K562 (cell line): Measurements from ENCODE around the gene SYNRG. TPM values are rescaled to one million over a fixed set of nuclear protein-coding genes. Genes with fewer than 3 reads are reported as not detected.

Experiments used
- ATAC-seq: fragments of 200-7000 bp; cut with Tn5 transposase; 3 replicates; pipeline ENCODE4 v1.9.1; 2020; ENCODE audit warnings: moderate library complexity
- BruUV-seq: library from RNA; stranded (reverse); fragments of 400-500 nt; replicated peaks from 2 replicates; lab custom pipeline; 2021; lab: Mats Ljungman, UMichigan
- CTCF ChIA-PET: fragments of 300-600 bp; formaldehyde crosslinking; extraction: SDS; loops from one replicate; lab custom pipeline; 2021; ENCODE audit warnings: low intra/inter-chr PET ratio; lab: Yijun Ruan, JAX
- POLR2A ChIA-PET: fragments of 300-600, 350-650 bp; sonication (Branson Sonifier 250); formaldehyde crosslinking; extraction: SDS; loops from one replicate; lab custom pipeline; 2021; ENCODE audit warnings: antibody characterized with exemption, inconsistent platforms; lab: Yijun Ruan, JAX
- DNase-seq, 4 experiments: peaks; one replicate each; pipeline versions ENCODE4 v3.0.0 to v3.0.0-alpha.2; 2011 to 2018; ENCODE audit warnings: low spot score in 3 of 4, mixed read lengths in 3 of 4; ENCODE audit errors: extremely low read depth in 1 of 4
- FAIRE-seq: peaks from 2 replicates; lab custom pipeline; 2011; peaks lifted over from hg19 to GRCh38; lab: Jason Lieb, UNC
- H2AFZ ChIP-seq: 2 replicates; pipeline ENCODE4 v1.6.0; 2011; ENCODE audit warnings: low read depth, low read length, control low read depth, inconsistent platforms
- H3K27ac ChIP-seq: fragments of 200-600 bp; 3 replicates; pipeline ENCODE4 v1.8.0; 2011; ENCODE audit warnings: low read depth, mild to moderate bottlenecking, control low read depth, inconsistent platforms, low read length, moderate library complexity, mixed read lengths; ENCODE audit errors: extremely low read depth
- H3K27me3 ChIP-seq, 2 experiments: fragments of 300-600 bp in 1 of 2; 2 replicates in 1 of 2; 3 replicates in 1 of 2; pipeline versions ENCODE4 v1.6.0 to v1.8.0; 2011; ENCODE audit warnings: inconsistent platforms in 2 of 2, low read length in 2 of 2, mild to moderate bottlenecking in 1 of 2, mixed read lengths in 1 of 2, moderate library complexity in 1 of 2; ENCODE audit not compliant: control insufficient read depth in 2 of 2, insufficient read depth in 2 of 2
- H3K36me3 ChIP-seq: fragments of 300-600 bp; 3 replicates; pipeline ENCODE4 v1.8.0; 2011; ENCODE audit warnings: mild to moderate bottlenecking, low read length, inconsistent platforms; ENCODE audit not compliant: control insufficient read depth, insufficient read depth
- H3K4me1 ChIP-seq, 2 experiments: fragments of 200-600 bp in 1 of 2; replicated peaks in 1 of 2; 2 replicates in 1 of 2; 3 replicates in 1 of 2; pipeline versions ENCODE4 v1.5.1 to v1.8.0; 2011; ENCODE audit warnings: inconsistent platforms in 2 of 2, low read length in 2 of 2, mild to moderate bottlenecking in 1 of 2, mixed read lengths in 1 of 2, moderate library complexity in 1 of 2; ENCODE audit not compliant: control insufficient read depth in 2 of 2, insufficient read depth in 2 of 2
- H3K4me2 ChIP-seq: 2 replicates; pipeline ENCODE4 v1.6.1; 2011; ENCODE audit warnings: low read length, control low read depth, inconsistent platforms, mixed read lengths; ENCODE audit not compliant: insufficient read depth
- H3K4me3 ChIP-seq: fragments of 200-600 bp; sonication (generic), shearing (Covaris generic); 2 replicates; pipeline ENCODE4 v1.5.1; 2016; ENCODE audit warnings: control low read depth, inconsistent platforms
- H3K79me2 ChIP-seq: fragments of 200-600 bp; 3 replicates; pipeline ENCODE4 v1.8.0; 2011; ENCODE audit warnings: low read length, inconsistent platforms; ENCODE audit not compliant: control insufficient read depth, insufficient read depth
- H3K9ac ChIP-seq, 2 experiments: 2 replicates each; pipeline versions ENCODE4 v1.6.0 to v1.6.1; 2011; ENCODE audit warnings: low read depth in 2 of 2, low read length in 2 of 2, control low read depth in 1 of 2, inconsistent platforms in 1 of 2, mild to moderate bottlenecking in 1 of 2, mixed read lengths in 1 of 2; ENCODE audit not compliant: insufficient read depth in 1 of 2
- H3K9me1 ChIP-seq: one replicate; pipeline ENCODE4 v1.6.0; 2011; ENCODE audit warnings: inconsistent platforms, mild to moderate bottlenecking, low read length, moderate library complexity; ENCODE audit not compliant: control insufficient read depth, insufficient read depth
- H3K9me3 ChIP-seq: replicated peaks from 2 replicates; pipeline ENCODE4 v1.5.1; 2011; ENCODE audit warnings: low read depth, low read length, inconsistent platforms; ENCODE audit not compliant: control insufficient read depth, insufficient read depth
- H4K20me1 ChIP-seq: replicated peaks from 2 replicates; pipeline ENCODE4 v1.6.1; 2011; ENCODE audit warnings: low read length, inconsistent platforms, mixed read lengths; ENCODE audit not compliant: control insufficient read depth, insufficient read depth
- CBX1 ChIP-seq: sonication (generic); IDR thresholded peaks from 2 replicates; pipeline ENCODE4 v1.6.1; 2016; ENCODE audit warnings: antibody characterized with exemption, low read depth, mild to moderate bottlenecking
- EGR1 ChIP-seq: fragments of 450-650 bp; conservative IDR thresholded peaks from 2 replicates; pipeline ENCODE4 v1.6.1; 2017; ENCODE audit warnings: mild to moderate bottlenecking
- NBN ChIP-seq: fragments of 450-650 bp; IDR thresholded peaks from 2 replicates; pipeline ENCODE4 v1.6.1; 2016; ENCODE audit warnings: low read depth, mild to moderate bottlenecking
- NFRKB ChIP-seq: fragments of 450-650 bp; IDR thresholded peaks from 2 replicates; pipeline ENCODE4 v1.6.1; 2016; ENCODE audit warnings: low read depth
- SREBF1 ChIP-seq: fragments of 150-350 bp; IDR thresholded peaks from 2 replicates; pipeline ENCODE4 v1.6.1; 2014; ENCODE audit warnings: antibody characterized with exemption, low read depth, low read length, borderline replicate concordance
- WGBS: fragments of 100-300 bp; shearing (Covaris generic); methylation state at CpG from one replicate; pipeline ENCODE4 v1.1.6; 2016; ENCODE audit warnings: low coverage, mixed read lengths; ENCODE audit not compliant: insufficient coverage; ENCODE audit errors: missing lambda C conversion rate; 5-methylcytosine and 5-hydroxymethylcytosine counted together
- in situ Hi-C: fragments of 300-500 bp; cut with MboI; formaldehyde crosslinking; loops from 4 replicates; pipeline ENCODE4 v1.15.0; 2018; ENCODE audit warnings: inconsistent platforms, mixed read lengths
- intact Hi-C: fragments of 100-400 bp; cut with micrococcal nuclease; formaldehyde crosslinking; loops from 2 replicates; pipeline ENCODE4 v1.14.2; 2022
- polyA plus RNA-seq, 8 experiments: library from polyadenylated mRNA; depleted of rRNA in 4 of 8; stranded (reverse) in 5 of 8; unstranded in 3 of 8; fragments of >200 nt; fragmentation: Nextera tagmentation in 2 of 8; fragmentation: Illumina TruSeq in 1 of 8; extraction: Ambion mirVana in 2 of 8; extraction: Trizol in 1 of 8; gene quantifications; 2 replicates each; pipeline versions ENCODE4 v1.2.1 to v1.2.3, GENCODE V29; 2011 to 2014; ENCODE audit warnings: inconsistent platforms in 1 of 8, missing spikeins in 1 of 8
- total RNA-seq, 7 experiments: library from RNA; depleted of rRNA in 6 of 7; stranded (reverse); fragments of >200 nt in 6 of 7; fragmentation: Illumina TruSeq in 2 of 7; extraction: Trizol in 2 of 7; gene quantifications; 2 replicates each; pipeline versions ENCODE4 v1.2.1 to v1.2.3, GENCODE V29; 2011 to 2021; ENCODE audit warnings: low replicate concordance in 1 of 7
- TF ChIP-seq, protein P1 (sequence below): fragments of 250-450 bp; sonication (Bioruptor Pico); IDR thresholded peaks from 2 replicates; pipeline ENCODE4 v1.5.0; 2020; ENCODE audit warnings: mild to moderate bottlenecking, borderline replicate concordance

SYNRG gene
- total and polyA plus RNA-seq, 9 of the 15 experiments (the other 6 are each of a cell fraction or from before 2014, with no cell fraction given), result 2.9 to 28.2 (median 15.1) TPM

DNA sequence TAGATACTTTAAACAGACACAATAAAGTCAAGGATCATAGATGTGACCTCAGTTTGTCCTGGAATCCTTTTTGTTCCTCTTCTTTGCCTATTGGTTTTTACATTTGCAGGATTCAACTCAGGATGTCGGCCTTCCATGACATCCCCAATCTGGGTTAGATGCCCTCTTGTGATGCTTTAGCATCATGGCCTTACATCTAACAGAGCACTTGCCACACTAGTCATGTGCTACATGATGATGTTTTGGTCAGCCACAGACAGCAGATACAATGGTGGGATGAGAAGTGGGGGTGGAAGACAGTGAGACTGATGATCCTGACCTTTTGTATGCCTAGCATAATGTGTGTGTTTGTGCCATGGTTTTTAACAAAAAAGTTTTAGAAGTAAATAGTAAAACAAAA lies 1.8 kb upstream of the SYNRG start:
- 92% methylated on average over 1 of the region's 1 CpG for WGBS
- Histone ChIP-seq H4K20me1 (no peaks in the 10 kb centered on the region), H3K9ac (no peak overlapping the region), H3K79me2 (peaks cover 32% of the 10 kb centered on the region), H3K9me3 (no peaks in the 10 kb centered on the region), H3K4me3 (no peak overlapping the region), H2AFZ (no peak overlapping the region), H3K9me1 (no peaks in the 10 kb centered on the region), H3K4me1 (peaks cover 2 to 9% of the 10 kb centered on the region in 2 experiments; a peak in 3 of 5 replicates), H3K36me3 (peaks cover 36% of the 10 kb centered on the region; the same call in 2 of the 3 replicates), H3K27me3 (no peaks in the 10 kb centered on the region), H3K4me2 (no peak overlapping the region), H3K27ac (no peak overlapping the region)
- TF ChIP-seq CBX1, result no peak
- TF ChIP-seq SREBF1, result no peak
- TF ChIP-seq, protein P1, sequence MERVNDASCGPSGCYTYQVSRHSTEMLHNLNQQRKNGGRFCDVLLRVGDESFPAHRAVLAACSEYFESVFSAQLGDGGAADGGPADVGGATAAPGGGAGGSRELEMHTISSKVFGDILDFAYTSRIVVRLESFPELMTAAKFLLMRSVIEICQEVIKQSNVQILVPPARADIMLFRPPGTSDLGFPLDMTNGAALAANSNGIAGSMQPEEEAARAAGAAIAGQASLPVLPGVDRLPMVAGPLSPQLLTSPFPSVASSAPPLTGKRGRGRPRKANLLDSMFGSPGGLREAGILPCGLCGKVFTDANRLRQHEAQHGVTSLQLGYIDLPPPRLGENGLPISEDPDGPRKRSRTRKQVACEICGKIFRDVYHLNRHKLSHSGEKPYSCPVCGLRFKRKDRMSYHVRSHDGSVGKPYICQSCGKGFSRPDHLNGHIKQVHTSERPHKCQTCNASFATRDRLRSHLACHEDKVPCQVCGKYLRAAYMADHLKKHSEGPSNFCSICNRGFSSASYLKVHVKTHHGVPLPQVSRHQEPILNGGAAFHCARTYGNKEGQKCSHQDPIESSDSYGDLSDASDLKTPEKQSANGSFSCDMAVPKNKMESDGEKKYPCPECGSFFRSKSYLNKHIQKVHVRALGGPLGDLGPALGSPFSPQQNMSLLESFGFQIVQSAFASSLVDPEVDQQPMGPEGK (CRISPR knock-in tag), result no peak
- no peak for TF ChIP-seq EGR1
- no peak for TF ChIP-seq NFRKB
- no peak for TF ChIP-seq NBN
- ChIA-PET POLR2A (interaction anchor here (0.6 to 1.9 kb wide), 3 partner anchors 8 to 227 kb away, joined by 3 to 11 read pairs (median 5); no protein-coding TSS in a partner anchor), CTCF (no interaction called here)
- intact Hi-C loops (no loop called here), in situ Hi-C loops (no loop called here)
- FAIRE-seq, result no peak
- no TSS peak for BruUV-seq
- ATAC-seq, result no peak
- no peak for DNase-seq
